ENCODE results near the gene SGCE.

GRCh38 chr7:94579470-94579869 is 76.5 kb downstream of the SGCE start:
- TF ChIP-seq CTCF (conservative IDR thresholded peaks at IDR 0.05 in 1 of 2, IDR thresholded peaks at IDR 0.05 in 1 of 2; ENCODE audit: extremely low read depth in 1 of 2, insufficient read depth in 1 of 2, low read depth in 1 of 2, low read length in 2 of 2) (no peak), EZH2 (IDR thresholded peaks at IDR 0.05; ENCODE audit: borderline replicate concordance, low read length) (no peak)

Measured in mammary epithelial cell (primary cell).